Skeletal muscle cell (primary cell): ENCODE data around the gene USP37.

Source experiments
- DNase-seq: peaks from one replicate; pipeline ENCODE4 v3.0.0-alpha.2; 2010; ENCODE audit warnings: low read depth
- H3K4me3 ChIP-seq: 2 replicates; pipeline ENCODE4 v1.5.1; 2011; ENCODE audit warnings: low read depth, mild to moderate bottlenecking, control low read depth, low read length, moderate library complexity

Gene USP37, protein sequence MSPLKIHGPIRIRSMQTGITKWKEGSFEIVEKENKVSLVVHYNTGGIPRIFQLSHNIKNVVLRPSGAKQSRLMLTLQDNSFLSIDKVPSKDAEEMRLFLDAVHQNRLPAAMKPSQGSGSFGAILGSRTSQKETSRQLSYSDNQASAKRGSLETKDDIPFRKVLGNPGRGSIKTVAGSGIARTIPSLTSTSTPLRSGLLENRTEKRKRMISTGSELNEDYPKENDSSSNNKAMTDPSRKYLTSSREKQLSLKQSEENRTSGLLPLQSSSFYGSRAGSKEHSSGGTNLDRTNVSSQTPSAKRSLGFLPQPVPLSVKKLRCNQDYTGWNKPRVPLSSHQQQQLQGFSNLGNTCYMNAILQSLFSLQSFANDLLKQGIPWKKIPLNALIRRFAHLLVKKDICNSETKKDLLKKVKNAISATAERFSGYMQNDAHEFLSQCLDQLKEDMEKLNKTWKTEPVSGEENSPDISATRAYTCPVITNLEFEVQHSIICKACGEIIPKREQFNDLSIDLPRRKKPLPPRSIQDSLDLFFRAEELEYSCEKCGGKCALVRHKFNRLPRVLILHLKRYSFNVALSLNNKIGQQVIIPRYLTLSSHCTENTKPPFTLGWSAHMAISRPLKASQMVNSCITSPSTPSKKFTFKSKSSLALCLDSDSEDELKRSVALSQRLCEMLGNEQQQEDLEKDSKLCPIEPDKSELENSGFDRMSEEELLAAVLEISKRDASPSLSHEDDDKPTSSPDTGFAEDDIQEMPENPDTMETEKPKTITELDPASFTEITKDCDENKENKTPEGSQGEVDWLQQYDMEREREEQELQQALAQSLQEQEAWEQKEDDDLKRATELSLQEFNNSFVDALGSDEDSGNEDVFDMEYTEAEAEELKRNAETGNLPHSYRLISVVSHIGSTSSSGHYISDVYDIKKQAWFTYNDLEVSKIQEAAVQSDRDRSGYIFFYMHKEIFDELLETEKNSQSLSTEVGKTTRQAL

DNA sequence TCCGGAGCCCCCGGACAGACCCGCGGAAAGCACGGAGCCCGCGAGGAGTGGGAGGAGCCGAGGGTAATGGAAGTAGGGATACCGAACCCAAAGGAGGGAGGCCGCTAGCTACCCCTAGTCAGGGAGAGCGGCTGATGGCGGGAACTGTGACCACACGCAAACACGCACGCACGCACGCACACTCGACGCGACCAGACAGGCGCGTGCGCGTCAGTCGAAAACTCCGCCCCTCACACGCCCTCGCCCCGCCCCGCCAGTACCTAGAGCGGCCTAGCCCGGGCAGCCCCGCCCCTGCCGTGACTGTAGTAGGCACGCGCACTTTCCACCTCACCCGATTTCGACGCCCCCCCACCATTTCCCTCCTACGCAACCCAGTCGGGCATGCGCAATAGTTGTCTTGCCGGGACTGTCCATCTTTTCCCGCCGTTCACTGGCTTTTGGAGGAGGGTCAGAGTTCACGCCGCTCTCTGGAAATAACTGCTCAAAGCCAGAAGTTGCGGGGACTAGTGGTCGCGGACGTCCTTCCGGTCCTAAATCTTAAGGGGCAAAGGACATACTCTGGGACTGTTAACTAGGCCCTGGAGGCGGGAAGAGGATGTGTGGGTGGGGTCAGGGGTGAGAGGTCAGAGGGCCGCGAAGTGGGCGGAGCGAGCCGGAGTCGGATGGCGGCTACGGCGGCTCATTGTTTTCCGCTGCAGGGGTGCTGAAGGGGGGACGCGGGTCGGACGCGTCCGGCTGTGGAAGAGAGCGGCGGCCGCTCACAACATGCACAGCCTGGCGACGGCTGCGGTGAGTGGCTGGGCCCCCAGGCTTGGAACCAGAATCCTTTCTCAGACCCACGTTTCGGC, at the start of gene USP37, which contains the start of gene CNOT9:
USP37 (minus strand) TSS at position 162 of the 848 bp plus-strand sequence. CDS start 9,698 bp downstream, outside the sequence.
CNOT9 (plus strand) TSS at position 650 of the 848 bp plus-strand sequence; CDS start at position 766, 116 bp downstream.
- peak within 1 kb of the TSS; percentile 76 for H3K4me3 ChIP-seq
- DNase-seq = peak; percentile 93

DNA sequence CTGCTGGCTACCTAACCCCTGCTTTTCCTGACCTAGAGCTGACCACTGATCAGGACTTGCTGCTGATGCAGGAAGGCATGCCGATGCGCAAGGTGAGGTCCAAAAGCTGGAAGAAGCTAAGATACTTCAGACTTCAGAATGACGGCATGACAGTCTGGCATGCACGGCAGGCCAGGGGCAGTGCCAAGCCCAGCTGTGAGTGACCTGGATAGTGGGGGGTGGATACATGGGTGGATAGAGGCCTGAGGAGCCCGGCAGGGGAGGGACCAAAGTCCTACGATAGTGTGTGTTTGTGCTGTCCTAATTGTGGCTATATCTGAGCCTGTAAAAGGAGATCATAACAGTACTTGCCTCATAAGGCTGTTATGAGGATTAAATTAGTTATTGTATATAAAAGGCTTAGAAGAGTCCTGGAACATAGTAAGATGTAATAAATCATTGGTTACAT, 47.7 kb upstream of the USP37 start:
- no peak for DNase-seq
- no peak overlapping the region for H3K4me3 ChIP-seq

DNA sequence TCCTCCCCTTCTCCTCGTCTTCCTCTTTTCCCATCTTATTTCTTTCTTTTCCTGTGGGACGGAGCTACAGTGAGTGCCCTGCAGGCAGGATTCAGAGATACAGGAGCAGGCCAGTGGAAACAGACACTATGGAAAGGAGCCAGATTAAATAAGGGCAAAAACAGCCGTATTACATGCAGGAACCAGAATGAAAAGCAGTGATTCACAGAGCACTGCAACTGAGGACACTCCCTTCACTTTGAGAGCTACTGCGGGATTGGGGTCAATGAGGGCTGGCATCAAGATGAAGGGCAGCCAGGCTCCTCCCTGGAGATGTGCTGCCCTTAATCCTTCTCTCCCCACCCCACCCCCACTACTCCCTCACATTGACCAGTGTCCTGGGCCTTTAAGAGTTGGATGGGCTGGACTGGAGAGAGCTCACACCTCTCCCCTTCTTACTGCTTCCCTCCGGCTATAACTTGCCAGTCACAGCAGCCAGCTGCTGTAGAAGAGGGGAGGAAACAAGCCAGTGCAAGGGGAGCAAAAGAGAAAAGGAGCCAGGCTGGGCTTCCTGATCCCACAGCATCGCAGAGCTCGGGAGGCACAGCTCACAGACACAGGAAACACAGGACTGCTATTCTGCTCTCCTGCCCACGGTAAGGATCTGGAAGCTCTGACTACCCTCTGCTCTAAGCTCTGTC, 39.4 kb upstream of the USP37 start, which contains the start of gene PLCD4:
PLCD4 (plus strand) TSS at position 464 of the 680 bp plus-strand sequence. CDS start 7,841 bp downstream, outside the sequence.
- DNase-seq = peak; percentile 83
- H3K4me3 ChIP-seq = peak within 1 kb of the TSS; percentile 41

DNA sequence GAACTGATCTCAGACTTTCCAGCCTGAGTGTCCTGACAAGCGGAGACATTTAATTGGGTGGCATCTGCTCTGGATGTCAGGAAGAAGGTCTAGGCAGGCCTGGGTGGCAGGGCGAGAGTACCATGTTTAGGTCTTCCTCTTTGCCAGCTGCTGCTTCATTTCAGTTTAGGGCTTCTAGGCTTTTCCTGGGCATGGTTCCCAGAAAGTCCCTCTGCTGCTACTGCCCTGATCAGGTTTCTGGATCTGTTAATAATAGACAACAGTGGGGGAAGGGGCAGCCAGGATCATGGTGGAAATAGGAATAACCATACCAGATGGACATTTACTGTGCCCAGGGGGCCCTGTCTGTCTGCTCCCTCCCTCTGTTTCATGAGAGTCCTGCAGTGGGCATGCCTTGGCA, 37.3 kb upstream of the USP37 start:
- H3K4me3 ChIP-seq = no peak overlapping the region
- DNase-seq = peak; percentile 60

DNA sequence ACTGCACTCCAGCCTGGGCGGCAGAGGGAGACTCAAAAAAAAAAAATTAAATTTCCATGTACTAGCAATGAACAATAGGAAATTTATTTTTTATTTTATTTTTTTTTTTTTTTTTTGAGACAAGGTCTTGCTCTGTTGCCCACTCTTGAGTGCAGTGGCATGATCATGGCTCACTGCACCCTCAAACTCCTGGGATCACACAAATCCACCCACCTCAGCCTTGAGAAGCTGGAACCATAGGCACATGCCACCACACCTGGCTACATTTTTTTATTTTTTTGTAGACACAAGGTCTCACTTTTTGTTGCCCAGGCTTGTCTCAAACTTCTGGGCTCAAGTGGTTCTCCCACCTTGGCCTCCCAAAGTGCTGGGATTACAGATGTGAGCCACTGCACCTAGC, 17.4 kb upstream of the USP37 start:
- no peak overlapping the region for H3K4me3 ChIP-seq
- no peak for DNase-seq

DNA sequence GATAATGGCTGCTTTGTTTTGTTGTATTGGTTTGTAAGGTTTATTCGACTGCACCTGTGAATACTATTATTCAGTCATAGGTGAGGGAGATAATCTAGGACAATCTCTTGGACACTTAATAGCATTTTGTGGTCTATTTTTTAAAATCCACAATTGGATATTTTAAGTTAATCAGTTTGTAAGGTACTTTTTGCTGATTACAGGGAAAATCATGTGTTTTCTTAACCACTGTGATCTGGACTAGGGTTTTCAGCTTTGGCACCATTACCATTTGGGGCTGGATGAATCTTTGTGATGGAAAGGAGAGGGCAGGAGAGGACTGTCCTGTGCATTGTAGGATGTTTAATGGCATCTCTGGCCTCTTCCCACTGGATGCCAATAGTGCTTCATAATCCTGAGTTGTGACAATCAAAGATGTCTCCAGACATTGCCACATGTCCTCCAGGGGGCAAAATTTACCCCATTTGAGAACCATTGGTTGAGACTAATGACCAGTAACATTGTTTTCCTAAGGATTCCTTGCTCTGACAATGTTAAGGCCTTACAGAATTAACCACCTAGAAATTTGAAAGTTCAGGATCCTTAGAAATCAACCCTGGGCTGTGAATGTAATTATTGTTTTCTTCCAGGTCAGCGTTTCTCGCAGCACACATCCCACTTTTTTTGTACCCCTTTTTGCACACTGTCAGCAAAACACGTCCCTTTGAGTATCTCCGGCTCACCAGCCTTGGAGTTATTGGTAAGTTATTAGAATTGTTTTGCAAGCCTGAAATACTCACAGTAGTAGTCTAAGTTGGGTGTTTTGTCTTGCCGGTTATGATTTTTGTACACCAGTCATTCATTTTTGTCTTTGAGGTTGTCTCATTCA, 16.1 kb upstream of the USP37 start:
- no peak for DNase-seq
- H3K4me3 ChIP-seq = no peak overlapping the region

DNA sequence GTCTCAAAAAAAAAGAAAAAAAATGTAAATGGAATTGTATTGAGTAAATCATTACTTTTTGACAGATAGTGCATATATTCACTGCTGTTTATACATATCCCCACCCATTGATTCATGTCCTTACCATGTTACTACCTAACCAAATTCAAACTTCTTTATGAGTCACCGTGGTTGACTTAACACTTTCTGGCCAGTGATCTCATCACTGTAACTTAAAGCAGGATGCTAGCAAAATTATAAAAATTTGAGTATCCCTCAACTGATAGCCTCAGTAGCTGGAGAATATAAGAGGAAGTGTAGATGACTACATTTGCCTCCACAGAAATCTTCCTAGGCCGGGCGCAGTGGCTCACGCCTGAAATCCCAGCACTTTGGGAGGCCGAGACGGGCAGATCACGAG, 13.9 kb upstream of the USP37 start:
- no peak overlapping the region for H3K4me3 ChIP-seq
- DNase-seq = no peak

DNA sequence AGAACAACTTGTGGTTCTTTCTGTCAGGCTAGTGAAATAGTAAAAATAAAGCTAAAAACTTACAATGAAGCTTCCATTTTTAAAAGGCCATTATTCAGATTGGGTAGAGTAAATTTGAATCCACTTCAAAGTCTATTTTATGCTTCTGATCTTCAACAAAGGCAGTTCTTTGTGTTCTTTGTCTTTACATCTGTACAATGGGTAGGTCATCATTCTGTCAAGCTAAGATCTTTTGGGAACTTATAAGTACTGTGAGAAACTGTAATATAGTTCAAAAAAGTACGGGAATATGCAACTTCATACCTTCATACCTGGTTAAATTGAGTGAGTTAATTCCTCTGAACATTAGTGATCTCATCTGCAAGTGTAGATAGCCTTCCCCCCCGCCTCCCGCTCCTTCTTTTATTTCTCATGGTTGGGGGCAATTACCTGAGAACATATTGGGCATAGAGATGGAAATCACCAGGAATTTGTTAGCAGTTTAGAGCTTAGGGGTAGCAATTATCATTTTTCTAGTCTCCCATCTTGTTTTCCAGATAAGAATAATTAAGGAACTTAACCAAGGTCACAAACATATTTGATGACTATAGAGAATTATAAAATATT, 10.2 kb upstream of the USP37 start:
- DNase-seq = no peak
- no peak overlapping the region for H3K4me3 ChIP-seq

DNA sequence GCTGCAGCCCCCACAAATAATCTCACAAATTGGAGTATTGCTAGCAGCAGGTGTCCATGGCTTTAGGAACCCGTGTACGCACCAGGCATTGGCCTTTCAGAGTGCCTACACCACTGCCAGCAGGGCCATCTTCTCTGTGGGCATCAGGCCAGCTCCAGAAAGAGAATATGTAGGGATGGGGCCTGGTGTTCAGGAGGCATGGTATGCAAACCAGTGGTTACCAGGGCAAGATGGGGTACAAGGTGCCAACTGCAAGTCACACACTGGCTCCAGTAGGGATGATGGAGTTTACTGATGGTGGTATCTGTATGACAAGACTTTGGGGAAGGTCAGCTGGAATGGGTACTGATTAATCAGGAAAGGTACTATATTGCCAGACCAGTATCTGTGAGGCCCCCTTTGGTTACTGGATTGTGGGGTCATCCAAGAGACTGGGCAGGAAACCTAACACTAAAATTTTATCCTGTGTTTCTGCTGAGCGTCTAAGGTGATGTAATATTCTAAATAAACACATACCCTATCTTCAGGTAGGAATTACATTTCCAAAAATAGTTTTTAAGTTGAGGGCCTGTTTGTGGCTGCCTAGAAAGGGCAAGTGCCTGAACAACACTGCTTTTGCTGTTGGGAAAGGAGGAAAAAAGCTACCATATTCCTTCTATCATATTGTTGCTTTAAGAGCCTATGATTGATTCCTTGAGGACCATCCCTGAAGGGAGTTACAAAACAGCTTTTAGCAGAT, 9.5 kb upstream of the USP37 start:
- DNase-seq = no peak
- H3K4me3 ChIP-seq = no peak overlapping the region

DNA sequence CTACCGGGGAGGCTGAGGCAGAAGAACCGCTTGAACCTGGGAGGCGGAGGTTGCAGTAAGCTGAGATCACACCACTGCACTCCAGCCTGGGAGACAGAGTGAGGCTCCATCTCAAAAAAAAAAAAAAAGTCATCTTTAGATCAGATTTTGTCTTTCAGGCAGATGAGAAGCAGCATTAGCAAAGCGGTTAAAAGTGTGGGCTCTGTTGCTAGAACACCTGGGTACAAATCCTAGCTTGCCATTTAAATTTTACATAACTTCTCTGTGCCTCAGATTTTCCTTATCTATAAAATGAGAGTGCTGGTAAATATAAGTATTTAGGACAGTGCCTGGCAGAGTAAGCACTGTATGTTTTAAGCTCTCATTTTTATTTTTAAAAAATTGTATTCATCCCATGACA, 8.7 kb upstream of the USP37 start:
- H3K4me3 ChIP-seq = no peak overlapping the region
- DNase-seq = no peak

DNA sequence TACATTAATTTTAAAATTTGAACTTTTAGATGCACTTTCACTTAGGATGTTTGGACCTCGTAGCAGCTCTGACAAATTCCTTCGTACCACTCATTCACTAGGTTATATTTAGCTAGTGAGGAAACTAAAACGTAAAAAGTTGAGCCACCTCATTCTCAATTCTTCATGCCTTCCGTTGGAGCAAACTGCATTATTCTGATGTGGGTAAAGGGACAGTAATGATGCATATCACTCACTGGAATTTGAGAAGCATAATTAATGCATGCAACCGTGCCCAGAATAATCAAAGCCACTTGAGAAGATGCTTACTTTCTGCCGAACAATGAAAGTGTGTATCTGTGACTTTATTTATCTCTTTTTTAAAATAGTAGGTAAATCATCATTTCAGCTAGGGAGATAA, 2.7 kb upstream of the USP37 start:
- H3K4me3 ChIP-seq = peak overlapping the region; percentile 73
- no peak for DNase-seq

DNA sequence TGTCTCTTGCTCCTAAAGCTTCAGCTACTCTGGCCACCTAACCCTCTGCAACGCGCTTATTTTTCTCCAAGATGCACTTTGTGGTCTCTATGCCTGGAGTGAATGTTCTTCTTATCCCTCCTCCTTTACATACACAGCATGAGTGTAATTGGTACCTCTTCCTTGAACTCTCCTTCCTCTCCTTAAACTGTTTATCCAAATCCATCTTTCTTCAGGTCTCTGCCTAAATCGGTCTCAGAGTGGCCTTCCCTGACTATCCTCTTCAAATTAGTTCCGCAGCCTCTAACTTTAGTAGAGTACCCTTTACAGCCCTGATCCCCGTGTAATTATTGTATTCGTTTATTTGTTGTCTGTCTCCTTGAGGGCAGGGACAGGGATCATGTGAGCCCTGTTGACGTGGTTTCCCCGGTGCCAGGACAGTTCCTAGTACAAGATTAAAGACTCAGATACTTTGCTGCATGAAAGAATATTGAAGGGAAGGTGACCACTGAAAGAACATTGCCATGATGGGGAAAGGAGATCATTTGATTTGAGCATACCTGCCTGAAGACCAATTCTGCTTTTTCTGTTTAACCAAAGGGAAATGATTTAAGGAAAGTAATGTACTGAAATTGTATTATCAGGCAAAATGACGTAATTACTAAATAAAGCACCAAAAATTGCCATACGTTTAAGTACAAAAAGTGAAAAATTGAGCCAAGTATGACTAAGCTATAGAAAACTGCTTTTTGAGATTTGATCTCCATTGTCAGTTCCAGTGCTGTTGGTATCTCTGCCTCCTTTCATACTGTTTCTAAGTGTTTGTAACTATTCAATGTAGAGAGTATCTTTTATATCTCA, 1.7 kb upstream of the USP37 start:
- peak overlapping the region; percentile 73 for H3K4me3 ChIP-seq
- no peak for DNase-seq

DNA sequence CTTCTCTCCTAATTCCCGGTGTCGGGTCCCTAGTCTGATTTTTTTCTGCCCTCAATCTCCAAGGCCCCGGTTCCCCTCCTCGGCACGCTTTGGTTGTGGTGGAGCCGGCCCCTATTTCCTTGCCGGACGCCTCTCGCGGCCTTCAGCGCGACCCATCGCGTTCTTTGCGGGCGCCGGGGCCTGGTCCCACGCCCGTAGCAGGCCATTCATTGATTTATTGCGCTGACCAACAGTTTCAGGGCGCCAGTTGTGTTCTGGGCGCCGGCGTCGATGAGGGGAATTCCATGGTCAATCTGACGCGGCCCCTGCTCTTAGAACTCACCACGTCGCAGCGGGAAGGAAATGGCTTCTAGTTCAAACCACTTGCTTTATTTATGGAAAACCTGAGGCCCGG, 884 bp upstream of the USP37 start:
- no peak for DNase-seq
- peak overlapping the region; percentile 73 for H3K4me3 ChIP-seq

DNA sequence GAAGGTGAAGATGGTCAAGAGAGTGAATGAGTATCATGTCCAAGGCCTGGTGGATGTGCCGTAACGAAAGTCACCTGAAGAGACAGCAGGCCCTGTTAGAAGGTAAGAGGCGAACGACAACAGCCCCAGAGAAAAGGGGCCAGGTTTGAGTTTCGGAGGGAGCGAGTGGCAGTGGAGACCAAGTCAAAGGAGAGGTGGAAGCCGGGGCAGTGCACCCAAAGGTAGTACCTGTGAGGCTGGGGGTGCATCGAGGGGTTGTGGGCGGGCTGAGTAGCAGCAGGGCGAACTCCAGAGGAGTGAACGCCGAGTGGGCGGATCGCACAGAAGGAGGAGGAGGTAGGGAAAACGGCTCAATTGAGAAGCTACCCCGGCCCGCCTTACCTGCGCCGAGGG, 358 bp downstream of the USP37 start:
- no peak for DNase-seq
- peak overlapping the region; percentile 76 for H3K4me3 ChIP-seq

DNA sequence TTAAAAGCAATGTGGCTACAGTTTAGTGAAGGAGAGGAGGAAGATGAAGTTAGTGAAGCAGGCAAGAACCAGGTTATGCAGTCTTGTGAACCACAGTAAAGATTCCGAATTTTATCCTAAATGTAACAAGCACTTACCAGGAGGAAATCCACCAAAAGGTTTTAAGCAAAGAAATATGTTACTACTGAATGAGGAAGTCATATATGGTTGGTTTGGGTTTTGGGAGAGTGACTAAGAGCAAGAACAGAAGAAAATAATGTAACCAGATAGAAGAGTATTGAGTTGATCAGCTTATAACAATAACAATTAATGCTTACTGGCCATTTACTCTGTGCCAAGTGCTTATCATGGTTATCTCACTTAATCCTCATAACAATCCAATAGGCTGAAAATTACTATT, 1.9 kb downstream of the USP37 start:
- no peak for DNase-seq
- no peak overlapping the region for H3K4me3 ChIP-seq

DNA sequence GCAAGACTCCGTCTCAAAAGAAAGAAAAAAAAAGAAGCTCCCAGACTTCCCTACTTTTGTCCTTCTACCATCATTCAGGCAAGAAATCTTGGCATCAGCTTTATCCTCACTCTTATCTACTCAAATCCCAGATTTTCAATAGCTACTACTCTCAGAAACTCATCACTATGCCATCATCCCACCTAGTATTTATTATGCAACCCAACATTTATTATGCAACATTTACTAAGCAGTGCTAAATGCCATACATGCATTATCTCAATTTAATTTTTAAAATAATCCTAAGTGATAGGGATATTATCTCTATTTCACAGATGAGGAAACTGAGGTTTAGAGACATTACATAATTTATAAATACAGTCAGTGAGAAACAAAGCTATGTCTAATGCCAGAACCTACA, 4.1 kb downstream of the USP37 start:
- DNase-seq = no peak
- H3K4me3 ChIP-seq = no peak overlapping the region
